DOHH2 (cell line): ENCODE results near the gene ACSF3.

Experiments
- CTCF ChIP-seq: fragments of 200-600 bp; sonication (generic); IDR thresholded peaks from one replicate; pipeline ENCODE4 v1.5.1; 2014; ENCODE audit warnings: antibody characterized with exemption, mild to moderate bottlenecking, low read depth, low read length; ENCODE audit not compliant: poor library complexity, severe bottlenecking
- EZH2phosphoT487 ChIP-seq: fragments of 200-600 bp; sonication (generic); IDR thresholded peaks from 2 replicates; pipeline ENCODE4 v1.6.1; 2017; ENCODE audit warnings: borderline replicate concordance, mild to moderate bottlenecking, antibody characterized with exemption, low read length, moderate library complexity, mixed read lengths

- no peak for TF ChIP-seq CTCF
- TF ChIP-seq EZH2phosphoT487, result no peak
Observed at GRCh38 chr16:89164847-89165680, 71.4 kb downstream of the ACSF3 start.
